Body of pancreas (tissue), 4 donors: Measurements from ENCODE around the gene CRIM1. TPM values are rescaled to one million over a fixed set of nuclear protein-coding genes. Genes with fewer than 3 reads are reported as not detected.

Experiments
- ATAC-seq: fragments of 150-250 bp; one replicate; pipeline ENCODE4 v1.9.1; 2016
- DNase-seq, 4 donors: peaks; one replicate each; pipeline ENCODE4 v3.0.0-alpha.2; 2019
- H3K27ac ChIP-seq, 4 donors: fragments of 200-600 bp; sonication (generic); 1 replicate in 3 of 4; 2 replicates in 1 of 4; pipeline versions ENCODE4 v1.5.1 to v1.6.1; 2016 to 2019; ENCODE audit warnings: mild to moderate bottlenecking in 1 of 4, mixed read lengths in 1 of 4, moderate library complexity in 1 of 4
- H3K27me3 ChIP-seq, 2 donors: fragments of 200-600 bp; sonication (generic); one replicate each; pipeline ENCODE4 v1.6.0; 2016; ENCODE audit warnings: mild to moderate bottlenecking in 1 of 2
- H3K36me3 ChIP-seq, 2 donors: fragments of 200-600 bp; sonication (generic); replicated peaks in 1 of 2; 2 replicates each; pipeline ENCODE4 v1.5.1; 2016; ENCODE audit warnings: low read depth in 2 of 2; ENCODE audit not compliant: insufficient read depth in 1 of 2
- H3K4me1 ChIP-seq: fragments of 200-600 bp; sonication (generic); one replicate; pipeline ENCODE4 v1.6.0; 2016
- H3K4me3 ChIP-seq, 2 donors: fragments of 200-600 bp; sonication (generic); 1 replicate in 1 of 2; 2 replicates in 1 of 2; pipeline ENCODE4 v1.5.1; 2016 to 2019
- H3K9me3 ChIP-seq, 3 donors: fragments of 200-600 bp; sonication (generic); 1 replicate in 2 of 3; 2 replicates in 1 of 3; pipeline ENCODE4 v1.5.1; 2016
- POLR2A ChIP-seq, 3 donors: fragments of 450-650 bp; IDR thresholded peaks; one replicate each; pipeline ENCODE4 v1.6.1; 2016; ENCODE audit warnings: antibody characterized with exemption in 3 of 3, mild to moderate bottlenecking in 2 of 3
- WGBS, 2 donors: methylation state at CpG; one replicate each; pipeline ENCODE4 v1.1.5; 2017; 5-methylcytosine and 5-hydroxymethylcytosine counted together
- intact Hi-C: fragments of 100-400 bp; cut with DNase I; formaldehyde crosslinking; loops from one replicate; pipeline ENCODE4 v1.15.1; 2023
- total RNA-seq, 2 donors: library from RNA; depleted of rRNA; stranded (reverse); fragments of >200 nt; gene quantifications; one replicate each; pipeline ENCODE4 v1.1.0, GENCODE V29; 2016
- TF ChIP-seq, protein P1 (sequence below), 7 experiments: fragments of 450-650 bp in 4 of 7; fragments of 200-600 bp in 3 of 7; sonication (generic) in 3 of 7; IDR thresholded peaks; one replicate each; pipeline ENCODE4 v1.5.1; 2016 to 2019; ENCODE audit warnings: antibody characterized with exemption in 7 of 7

CRIM1 gene
- total RNA-seq, 2 donors from 2014 or later = 41.5 to 64.6 TPM

DNA sequence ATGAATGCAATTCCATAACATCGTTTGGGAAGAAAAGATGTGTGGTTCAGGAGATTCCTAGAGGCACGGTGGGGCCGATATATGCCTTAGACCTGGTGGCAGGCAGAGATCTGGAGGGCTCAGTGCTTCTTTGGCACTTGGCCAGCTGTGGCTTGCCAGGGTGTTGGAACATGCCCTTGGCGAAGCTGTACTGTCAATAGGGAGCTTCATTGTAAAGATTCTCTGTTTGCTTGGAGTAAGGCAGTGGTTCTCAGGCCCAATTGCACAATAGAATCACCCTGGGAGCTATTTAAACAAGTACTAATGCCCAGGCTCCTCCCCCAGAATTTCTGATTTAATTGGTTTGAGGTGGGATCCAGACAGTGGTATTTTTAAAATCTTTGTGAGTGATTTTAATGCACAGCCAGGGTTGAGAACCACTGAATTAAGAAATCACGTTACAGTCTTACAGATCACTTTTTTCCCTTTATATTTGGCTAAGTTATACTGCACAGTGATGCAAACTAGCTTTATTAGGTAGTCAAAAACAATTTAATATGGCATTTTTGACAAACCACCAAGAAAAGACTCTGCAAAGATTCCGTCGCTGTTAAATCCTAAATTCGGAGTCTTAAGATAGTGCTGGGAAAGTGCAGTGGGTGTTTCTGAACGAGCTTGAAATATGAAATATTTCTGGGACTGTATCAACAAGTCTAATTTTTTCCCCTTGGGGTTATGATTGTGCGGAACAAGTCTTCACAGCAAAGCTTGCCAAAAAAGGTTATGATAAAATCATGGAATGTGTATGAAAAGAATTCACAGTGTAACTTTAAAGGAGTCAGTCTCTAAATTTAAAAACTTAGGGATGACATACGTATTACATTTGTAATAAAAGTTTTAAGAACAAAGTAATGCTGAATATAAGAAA, 78.0 kb downstream of the CRIM1 start:
- ATAC-seq (no peak), DNase-seq (peak in 2 of 4 donors; percentile 10 to 16)
- Histone ChIP-seq H3K9me3 (no peaks in the 10 kb centered on the region), H3K27me3 (no peaks in the 10 kb centered on the region), H3K4me1 (peaks cover 12% of the 10 kb centered on the region), H3K36me3 (no peaks in the 10 kb centered on the region), H3K27ac (peak overlapping the region in 1 of 4 donors; percentile 23), H3K4me3 (no peak overlapping the region)
- TF ChIP-seq, protein P1, sequence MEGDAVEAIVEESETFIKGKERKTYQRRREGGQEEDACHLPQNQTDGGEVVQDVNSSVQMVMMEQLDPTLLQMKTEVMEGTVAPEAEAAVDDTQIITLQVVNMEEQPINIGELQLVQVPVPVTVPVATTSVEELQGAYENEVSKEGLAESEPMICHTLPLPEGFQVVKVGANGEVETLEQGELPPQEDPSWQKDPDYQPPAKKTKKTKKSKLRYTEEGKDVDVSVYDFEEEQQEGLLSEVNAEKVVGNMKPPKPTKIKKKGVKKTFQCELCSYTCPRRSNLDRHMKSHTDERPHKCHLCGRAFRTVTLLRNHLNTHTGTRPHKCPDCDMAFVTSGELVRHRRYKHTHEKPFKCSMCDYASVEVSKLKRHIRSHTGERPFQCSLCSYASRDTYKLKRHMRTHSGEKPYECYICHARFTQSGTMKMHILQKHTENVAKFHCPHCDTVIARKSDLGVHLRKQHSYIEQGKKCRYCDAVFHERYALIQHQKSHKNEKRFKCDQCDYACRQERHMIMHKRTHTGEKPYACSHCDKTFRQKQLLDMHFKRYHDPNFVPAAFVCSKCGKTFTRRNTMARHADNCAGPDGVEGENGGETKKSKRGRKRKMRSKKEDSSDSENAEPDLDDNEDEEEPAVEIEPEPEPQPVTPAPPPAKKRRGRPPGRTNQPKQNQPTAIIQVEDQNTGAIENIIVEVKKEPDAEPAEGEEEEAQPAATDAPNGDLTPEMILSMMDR (IDR thresholded peaks at IDR 0.05) = no peak
- TF ChIP-seq POLR2A (IDR thresholded peaks at IDR 0.05) = no peak
- WGBS, 2 donors = 57 to 64% methylated on average over 11 of the region's 11 CpGs
- intact Hi-C loops = no loop called here

DNA sequence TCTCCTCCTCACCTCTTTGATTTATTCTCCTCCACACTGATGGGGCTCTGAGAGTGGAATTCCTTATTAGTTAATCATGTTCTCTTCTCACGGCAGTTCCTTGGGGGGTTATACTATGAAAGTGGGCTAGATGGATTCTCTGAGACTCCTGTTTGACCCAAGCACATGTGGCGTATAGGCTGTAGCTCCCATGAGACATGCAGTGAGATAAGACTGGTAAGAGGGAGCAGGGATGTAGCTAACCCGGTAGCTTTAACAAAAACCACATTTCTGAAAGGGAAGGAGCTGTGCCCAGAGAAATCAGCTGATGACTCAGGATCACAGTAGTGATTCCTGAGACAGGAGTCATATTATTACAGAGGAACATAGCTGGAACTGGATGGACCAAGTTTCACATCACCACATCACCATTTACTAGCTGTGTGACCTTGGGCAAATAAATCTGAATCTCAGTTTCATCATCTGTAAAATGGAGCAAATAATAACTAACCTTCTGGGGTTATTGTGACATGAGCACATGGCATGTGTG, 82.9 kb downstream of the CRIM1 start:
- Histone ChIP-seq H3K4me1 (no peaks in the 10 kb centered on the region), H3K9me3 (no peaks in the 10 kb centered on the region), H3K36me3 (no peaks in the 10 kb centered on the region), H3K27ac (no peak overlapping the region), H3K4me3 (no peak overlapping the region), H3K27me3 (no peaks in the 10 kb centered on the region)
- ATAC-seq = no peak
- intact Hi-C loops = no loop called here
- DNase-seq = no peak
- WGBS, 2 donors = 73 to 75% methylated on average over 3 of the region's 3 CpGs
- TF ChIP-seq, protein P1 (IDR thresholded peaks at IDR 0.05) = no peak
- TF ChIP-seq POLR2A (IDR thresholded peaks at IDR 0.05) = no peak

GRCh38 chr2:36439084-36439483, 83.5 kb downstream of the CRIM1 start:
- Histone ChIP-seq H3K4me1 (no peaks in the 10 kb centered on the region), H3K4me3 (no peak overlapping the region), H3K27me3 (no peaks in the 10 kb centered on the region), H3K9me3 (no peaks in the 10 kb centered on the region), H3K27ac (no peak overlapping the region), H3K36me3 (no peaks in the 10 kb centered on the region)
- 58 to 63% methylated on average over 4 of the region's 4 CpGs for WGBS, 2 donors
- DNase-seq (no peak), ATAC-seq (no peak)
- intact Hi-C loops = no loop called here
- TF ChIP-seq POLR2A (IDR thresholded peaks at IDR 0.05) = no peak
- TF ChIP-seq, protein P1 (IDR thresholded peaks at IDR 0.05) = no peak

DNA sequence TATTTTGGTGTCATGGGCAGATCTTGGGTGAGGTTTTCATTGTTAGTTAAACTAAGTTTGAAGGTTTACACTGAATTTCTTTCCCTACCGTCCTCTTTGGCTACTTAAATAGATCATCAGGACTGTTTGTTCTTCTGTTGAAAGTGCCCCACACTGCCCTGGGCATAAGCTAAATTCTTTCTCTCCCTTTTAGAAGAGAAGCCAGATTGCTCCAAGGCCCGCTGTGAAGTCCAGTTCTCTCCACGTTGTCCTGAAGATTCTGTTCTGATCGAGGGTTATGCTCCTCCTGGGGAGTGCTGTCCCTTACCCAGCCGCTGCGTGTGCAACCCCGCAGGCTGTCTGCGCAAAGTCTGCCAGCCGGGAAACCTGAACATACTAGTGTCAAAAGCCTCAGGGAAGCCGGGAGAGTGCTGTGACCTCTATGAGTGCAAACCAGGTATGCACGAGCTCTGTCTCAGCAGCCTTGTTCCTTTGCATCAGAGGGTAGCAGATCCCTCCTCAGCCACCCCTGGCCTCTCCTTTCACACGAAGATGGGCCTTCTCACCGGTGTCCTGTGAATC, 85.6 kb downstream of the CRIM1 start:
- H3K36me3 ChIP-seq = no peaks in the 10 kb centered on the region
- whole genome bisulfite sequencing, 2 donors = 78 to 82% methylated on average over 9 to 13 of the region's 13 CpGs
- H3K27ac ChIP-seq = no peak overlapping the region
- ATAC-seq = no peak
- no peak overlapping the region for H3K4me3 ChIP-seq
- no peaks in the 10 kb centered on the region for H3K4me1 ChIP-seq
- TF ChIP-seq, protein P1 (IDR thresholded peaks at IDR 0.05) = no peak
- TF ChIP-seq POLR2A (IDR thresholded peaks at IDR 0.05) = no peak
- H3K27me3 ChIP-seq = no peaks in the 10 kb centered on the region
- intact Hi-C loops = no loop called here
- no peaks in the 10 kb centered on the region for H3K9me3 ChIP-seq
- DNase-seq = no peak
